NAMALWA (cell line): ENCODE results near the gene HCK.
"Not testable (repeated sequence)": the region's sequence is repeated elsewhere in the genome, so short reads cannot be mapped to it uniquely, and the experiment has no call there.

ENCODE experiments used
- DNase-seq: peaks from one replicate; pipeline ENCODE4 v3.0.0-alpha.2; 2015; ENCODE audit warnings: low spot score

The HCK gene

DNA sequence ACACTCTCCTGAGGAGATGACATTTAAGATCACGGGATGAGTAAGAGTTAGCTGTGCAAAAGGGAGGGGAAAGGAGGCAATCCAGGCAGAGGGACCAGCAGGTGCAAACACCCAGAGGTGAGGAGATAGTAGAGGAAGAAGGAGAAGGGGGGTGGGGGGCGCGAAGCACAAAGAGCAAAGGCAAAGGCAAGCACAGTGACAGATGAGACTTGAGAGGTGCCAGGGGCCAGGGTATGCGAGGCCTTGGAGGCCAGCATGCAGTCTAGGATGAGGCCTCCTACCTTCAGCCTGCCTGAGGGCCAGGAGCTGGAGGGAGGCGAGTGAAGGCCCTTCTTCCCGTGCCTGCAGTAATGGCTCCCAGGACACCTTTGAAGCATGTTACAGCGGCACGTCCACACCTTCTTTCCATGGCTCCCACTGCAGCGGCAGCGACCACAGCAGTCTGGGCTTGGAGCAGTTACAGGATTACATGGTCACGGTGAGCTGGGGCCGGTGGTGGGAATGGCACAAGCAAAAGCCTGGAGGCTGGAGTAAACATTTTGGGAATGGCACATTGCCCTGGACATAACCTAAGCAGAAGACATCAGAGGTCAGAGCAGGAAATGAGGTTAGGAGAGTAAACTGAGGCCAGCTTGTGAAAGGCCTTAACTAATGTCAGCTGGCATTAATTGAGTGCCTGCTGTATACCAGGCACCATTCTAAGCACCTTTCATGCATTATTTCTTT lies 23.2 kb upstream of the HCK start:
- DNase-seq = no peak

- no peak for DNase-seq
Observed at GRCh38 chr20:32029561-32029960, 22.5 kb upstream of the HCK start.

DNA sequence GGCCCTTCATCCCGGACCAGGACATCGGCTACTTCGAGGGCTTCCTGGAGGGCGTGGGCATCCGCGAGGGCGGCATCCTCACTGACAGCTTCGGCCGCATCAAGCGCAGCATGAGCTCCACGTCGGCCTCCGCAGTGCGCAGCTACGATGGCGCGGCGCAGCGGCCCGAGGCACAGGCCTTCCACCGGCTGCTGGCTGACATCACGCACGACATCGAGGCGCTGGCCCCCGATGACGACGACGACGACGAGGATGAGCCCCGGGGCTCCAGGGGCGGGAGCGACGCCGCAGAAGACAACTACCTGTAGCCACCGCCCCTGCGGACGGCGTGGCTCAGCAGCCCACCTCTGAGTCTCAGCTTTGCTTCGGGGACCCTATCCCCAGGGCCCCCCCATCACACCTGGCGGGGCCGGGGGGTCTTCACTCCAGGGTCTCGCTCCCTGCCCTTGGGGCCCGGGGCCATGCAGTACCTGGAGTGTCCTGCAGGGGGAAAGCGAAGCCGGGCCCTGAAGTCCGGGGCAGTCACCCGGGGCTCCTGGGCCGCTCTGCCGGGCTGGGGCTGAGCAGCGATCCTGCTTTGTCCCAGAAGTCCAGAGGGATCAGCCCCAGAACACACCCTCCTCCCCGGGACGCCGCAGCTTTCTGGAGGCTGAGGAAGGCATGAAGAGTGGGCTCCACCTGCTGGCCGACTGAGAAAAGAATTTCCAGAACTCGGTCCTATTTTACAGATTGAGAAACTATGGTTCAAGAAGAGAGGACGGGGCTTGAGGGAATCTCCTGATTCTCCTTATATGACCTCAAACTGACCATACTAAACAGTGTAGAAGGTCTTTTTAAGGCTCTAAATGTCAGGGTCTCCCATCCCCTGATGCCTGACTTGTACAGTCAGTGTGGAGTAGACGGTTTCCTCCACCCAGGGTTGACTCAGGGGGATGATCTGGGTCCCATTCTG lies 20.8 kb upstream of the HCK start:
- peak; percentile 73 for DNase-seq

DNA sequence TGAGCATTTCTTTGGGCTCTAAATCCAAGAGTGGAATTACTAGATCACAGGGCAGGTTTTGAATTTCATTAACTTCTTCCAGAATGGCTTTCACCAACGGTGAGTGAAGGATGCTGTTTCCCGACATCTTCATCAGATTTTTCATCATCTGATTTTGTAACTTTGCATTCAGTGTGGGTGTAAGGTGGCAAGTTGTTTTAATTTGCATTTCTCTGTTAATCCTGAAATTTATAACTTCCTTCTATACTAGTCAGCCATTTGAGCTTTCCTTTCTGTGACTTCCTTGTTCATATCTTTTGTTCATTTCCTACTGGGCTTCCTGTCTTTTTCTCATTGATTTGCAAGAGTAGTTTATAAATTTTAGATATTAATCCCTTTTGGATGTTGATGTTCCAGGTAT lies 18.7 kb upstream of the HCK start:
- no peak for DNase-seq

GRCh38 chr20:32033721-32034120 lies 18.3 kb upstream of the HCK start:
- DNase-seq = not testable (repeated sequence)

GRCh38 chr20:32034581-32035425 lies 17.2 kb upstream of the HCK start:
- DNase-seq = peak; percentile 53

GRCh38 chr20:32035426-32035779 lies 16.6 kb upstream of the HCK start:
- DNase-seq = peak; percentile 47

- no peak for DNase-seq
Observed at GRCh38 chr20:32036252-32036651, 15.8 kb upstream of the HCK start.

GRCh38 chr20:32036716-32037485 lies 15.1 kb upstream of the HCK start:
- peak; percentile 63 for DNase-seq

DNA sequence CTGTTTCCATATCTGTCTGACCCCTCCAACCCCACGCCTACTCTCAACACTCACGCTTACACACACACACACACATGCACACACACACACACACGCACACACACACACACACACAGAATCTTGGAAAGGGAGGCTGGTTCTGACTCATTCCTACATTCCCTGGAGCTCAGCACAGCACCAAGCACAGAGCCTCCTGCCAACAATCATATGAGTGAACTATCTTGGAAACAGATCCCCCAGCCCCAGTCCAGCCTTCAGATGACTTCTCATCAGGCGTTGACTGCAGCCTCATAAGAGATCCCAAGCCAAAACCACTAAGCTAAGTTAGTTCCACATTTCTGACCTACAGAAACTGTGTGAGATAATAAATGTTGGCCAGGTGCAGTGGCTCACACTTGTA lies 14.1 kb upstream of the HCK start:
- no peak for DNase-seq

DNA sequence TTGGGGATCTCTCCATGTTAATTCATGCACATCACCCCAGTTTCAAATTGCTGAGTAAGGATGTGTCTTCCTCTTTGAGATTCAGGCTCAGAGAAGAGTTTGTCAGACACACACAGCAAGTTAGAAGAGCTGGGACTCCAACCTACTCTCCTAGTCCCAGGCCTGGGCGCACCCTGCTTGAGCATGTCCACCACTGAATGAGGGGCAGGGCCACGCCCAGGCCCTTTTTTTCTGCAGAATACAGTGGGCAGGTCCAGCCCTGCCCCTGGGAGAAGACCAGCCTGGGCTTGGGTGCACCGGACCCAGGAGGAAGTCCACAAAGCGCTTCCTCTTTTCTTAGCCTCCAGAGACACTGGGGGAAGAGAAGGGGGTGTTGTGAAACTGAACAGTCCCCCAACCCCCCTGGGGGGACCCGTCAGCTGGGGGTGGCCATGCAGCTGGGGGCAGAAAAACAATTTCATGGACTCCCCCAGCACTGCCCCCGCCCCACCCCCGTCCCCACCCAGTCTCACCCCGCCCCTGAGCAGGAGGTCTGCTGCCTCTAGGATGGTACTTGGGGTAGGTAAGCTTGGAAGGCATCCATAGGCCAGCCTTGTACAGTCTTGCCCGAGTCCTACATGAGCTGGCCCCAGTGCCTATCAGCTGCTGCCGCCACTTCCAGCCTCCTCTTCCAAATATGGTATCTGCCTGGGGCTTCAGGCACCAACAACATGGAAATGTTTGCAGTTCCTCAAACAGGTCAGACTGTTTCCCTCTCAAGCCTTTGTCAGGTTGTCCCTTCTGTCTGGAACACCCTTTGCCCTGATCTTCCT lies 11.7 kb upstream of the HCK start:
- peak; percentile 84 for DNase-seq

DNA sequence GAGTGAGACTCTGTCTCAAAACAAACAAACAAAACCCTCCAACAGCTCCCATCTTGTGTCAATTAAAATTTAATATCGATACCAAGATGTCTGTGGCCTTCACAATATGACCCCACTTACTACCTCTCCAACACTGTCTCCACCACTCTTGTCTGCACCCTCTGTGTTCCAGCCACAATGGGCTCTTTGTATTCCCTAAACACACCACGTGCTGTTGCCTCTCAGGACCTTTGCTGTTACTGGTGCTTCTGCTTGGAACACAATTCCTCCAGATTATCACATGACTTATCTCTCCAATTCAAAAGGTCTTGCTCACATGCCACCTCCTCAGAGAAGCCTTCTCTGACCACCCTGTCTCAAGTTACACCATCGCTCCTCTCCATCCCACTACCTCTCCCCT lies 6.0 kb upstream of the HCK start:
- no peak for DNase-seq

- peak; percentile 30 for DNase-seq
Observed at GRCh38 chr20:32050324-32050841, 1.7 kb upstream of the HCK start.

- no peak for DNase-seq
Observed at GRCh38 chr20:32050851-32051556, 1.0 kb upstream of the HCK start.

DNA sequence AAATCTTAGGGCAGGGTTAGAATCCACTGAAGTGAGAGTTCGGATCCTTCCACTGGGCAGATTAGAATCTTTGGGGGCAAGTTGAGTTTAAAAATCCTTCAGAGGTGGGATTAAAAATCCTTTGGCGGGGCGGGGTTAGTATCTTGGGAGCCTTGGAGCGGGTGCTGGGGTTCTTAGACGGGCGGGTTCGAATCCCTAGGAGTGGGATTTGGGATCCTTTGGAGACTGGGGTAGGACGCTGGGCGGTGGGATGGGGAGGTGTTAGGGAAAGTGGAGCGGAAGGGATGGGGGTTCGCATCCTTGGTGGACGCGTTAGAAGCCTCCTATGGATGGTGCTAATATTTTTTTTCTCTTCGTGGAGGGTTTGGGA lies 337 bp upstream of the HCK start:
- no peak for DNase-seq

GRCh38 chr20:32052778-32053362 lies 828 bp downstream of the HCK start:
- peak; percentile 32 for DNase-seq

DNA sequence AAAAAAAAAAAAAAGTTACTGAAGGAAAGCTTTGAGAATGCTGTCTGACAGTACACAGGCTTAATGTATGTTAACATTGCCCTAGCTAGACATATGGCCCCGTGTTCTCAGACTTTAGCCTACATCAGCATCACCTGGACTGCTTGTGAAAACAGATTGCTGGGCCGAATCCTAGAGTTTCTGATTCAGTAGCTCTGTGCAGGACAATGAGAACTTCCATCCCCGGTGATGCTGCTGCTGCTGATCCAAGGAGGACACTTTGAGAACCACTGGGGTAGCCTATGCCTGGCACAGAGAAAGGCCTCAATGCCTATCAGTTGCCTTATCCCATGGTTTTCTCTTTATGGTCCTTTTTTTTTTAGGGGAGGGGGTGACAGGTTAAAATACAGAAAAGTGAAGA lies 1.6 kb downstream of the HCK start:
- DNase-seq = no peak

DNA sequence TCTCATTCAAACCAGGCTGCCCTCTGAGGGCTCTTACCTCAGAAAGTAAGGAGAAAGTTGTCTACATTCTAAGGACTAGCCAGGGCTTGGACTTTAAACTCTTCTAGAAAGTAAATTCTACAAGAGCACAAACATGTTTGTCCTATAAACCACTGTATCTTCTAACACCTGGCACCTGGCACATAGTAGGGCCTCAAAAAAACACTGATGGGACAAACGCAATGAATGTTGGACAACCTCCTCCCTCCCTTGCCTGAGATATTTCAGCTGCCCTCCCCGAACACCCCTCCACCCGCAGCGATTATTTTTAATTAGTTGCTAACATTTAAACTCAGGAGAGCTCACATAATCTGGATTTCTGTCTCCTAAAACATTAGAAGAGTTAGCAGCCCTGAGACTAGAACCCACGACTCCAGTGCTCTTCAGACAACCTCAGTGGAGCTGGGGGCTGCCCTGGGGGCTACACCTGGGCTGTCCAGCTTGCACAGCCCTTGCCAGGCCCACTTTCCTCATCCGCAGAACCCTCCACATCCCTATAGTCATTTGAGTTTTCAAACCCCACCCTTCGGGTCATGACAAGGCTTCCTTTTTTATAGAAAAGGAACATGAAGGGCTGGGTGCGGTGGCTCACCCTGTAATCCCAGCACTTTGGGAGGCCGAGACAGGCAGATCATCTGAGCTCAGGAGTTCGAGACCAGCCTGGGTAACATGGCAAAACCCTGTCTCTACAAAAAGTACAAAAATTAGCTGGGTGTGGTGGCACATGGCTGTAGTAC lies 4.9 kb downstream of the HCK start:
- no peak for DNase-seq

- DNase-seq = no peak
Observed at GRCh38 chr20:32057656-32058184, 5.7 kb downstream of the HCK start.
